ENCODE results near the gene FMNL2. TPM values are rescaled to one million over a fixed set of nuclear protein-coding genes. Genes with fewer than 3 reads are reported as not detected.
A peak's percentile ranks its signal among the peaks of the same experiment; 100 is the strongest.

The FMNL2 gene
- total RNA-seq, 2 donors from 2014 or later: 1.1 to 2.7 TPM

DNA sequence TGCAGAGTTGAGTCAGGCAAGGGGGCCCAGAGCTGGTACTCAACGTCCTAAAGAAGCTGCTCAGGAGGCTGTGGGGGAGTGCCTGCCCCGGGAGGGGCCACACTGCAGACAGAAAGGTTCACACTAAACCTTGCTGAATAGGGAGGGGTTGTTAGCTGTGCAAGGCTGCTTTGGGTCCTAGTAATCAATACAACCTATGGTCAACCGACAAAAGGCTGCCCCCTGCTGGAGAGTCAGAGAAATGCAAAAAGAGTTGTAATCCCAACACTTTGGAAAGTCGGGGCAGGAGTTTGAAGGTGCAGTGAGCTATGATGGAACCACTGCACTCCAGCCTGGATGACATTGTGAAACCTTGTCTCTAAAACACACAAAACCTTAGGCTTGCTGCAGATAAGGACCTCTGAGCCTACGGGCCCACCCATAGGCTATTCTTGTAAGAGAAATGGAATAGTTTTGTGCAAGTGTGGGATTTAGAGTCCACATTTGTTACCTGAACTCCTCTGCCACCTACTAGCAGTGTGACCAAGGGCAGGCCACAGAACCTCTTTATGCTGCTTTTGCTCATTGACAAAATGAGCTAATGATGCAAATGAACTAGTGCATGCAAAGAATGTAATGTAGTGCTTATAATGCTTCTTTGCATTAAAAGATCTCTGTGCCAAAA, 300.8 kb downstream of the FMNL2 start:
- Mint-ChIP-seq H3K4me1 (no peaks in the 10 kb centered on the region), H3K27ac (no peak overlapping the region), H3K36me3 (ENCODE audit: low read depth) (no peaks in the 10 kb centered on the region), H3K9me3 (no peaks in the 10 kb centered on the region), H3K27me3 (peaks cover 11% of the 10 kb centered on the region), H3K4me3 (no peak overlapping the region)
- peak; percentile 66 for ATAC-seq (replicated peaks)

DNA sequence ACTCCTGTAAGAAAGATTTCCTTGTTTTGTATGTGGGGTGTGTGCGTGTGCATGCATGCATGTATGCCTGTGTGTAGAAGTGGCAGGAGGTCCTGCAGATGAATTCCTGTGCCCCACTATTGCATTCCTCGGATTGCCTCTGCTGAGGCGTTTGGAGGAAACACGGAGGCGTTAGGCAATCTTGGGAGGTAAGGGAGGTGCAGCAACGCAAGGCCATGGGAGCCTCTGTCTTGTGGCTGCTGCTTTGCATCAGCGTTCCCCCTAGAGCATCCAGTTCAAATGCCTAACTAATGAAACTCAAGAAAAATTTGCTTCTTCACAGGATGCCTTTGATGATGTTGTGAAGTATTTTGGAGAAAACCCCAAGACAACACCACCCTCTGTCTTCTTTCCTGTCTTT, 302.3 kb downstream of the FMNL2 start:
- Mint-ChIP-seq H3K4me3 (no peak overlapping the region), H3K27ac (no peak overlapping the region), H3K27me3 (peaks cover 8% of the 10 kb centered on the region), H3K36me3 (ENCODE audit: low read depth) (no peaks in the 10 kb centered on the region), H3K9me3 (no peaks in the 10 kb centered on the region), H3K4me1 (no peaks in the 10 kb centered on the region)
- ATAC-seq (replicated peaks): no peak

DNA sequence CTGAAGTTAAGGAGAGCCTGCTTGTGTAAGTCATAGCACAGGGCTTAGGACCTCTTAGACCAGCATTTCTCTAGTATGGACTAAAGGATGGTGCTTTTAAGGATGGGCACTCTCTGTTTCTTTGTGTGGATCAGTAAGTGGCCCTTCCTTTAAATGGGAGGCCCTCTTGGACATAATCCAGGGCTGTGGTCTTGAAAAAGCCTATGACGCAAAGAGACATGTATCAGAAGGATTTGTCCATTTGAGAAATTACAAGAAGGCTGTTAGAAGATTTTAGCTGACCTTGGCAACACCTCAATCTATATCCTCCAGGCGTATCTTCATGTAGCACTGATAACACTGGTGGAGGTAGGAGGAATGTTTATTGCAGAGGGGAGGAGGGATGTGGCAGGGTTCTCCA, 303.1 kb downstream of the FMNL2 start:
- Mint-ChIP-seq H3K4me3 (no peak overlapping the region), H3K27me3 (peaks cover 5% of the 10 kb centered on the region), H3K27ac (no peak overlapping the region), H3K9me3 (no peaks in the 10 kb centered on the region), H3K36me3 (ENCODE audit: low read depth) (no peaks in the 10 kb centered on the region), H3K4me1 (no peaks in the 10 kb centered on the region)
- no peak for ATAC-seq (replicated peaks)

DNA sequence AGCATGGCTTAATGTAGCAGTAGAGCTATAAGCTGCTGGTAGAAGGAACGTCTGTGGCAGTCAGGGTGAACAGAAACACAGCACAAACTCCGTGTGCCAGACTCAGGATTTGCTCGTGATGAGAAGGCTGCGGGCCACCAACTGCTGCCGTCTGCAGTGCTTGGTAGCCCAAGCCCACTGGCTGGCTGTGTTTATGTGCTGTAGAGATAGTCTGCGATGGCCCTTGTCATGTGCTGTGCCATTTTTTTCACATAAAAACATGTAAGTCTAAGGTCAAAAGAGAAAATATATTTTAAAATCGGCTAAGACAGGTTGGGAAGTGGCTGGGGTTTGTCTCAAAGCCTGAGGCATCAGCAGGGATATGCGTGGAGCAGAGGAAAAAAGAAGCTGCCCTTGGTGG, 303.6 kb downstream of the FMNL2 start:
- peaks cover 5% of the 10 kb centered on the region for H3K27me3 Mint-ChIP-seq
- no peaks in the 10 kb centered on the region for H3K9me3 Mint-ChIP-seq
- ATAC-seq (replicated peaks): no peak
- H3K36me3 Mint-ChIP-seq (ENCODE audit: low read depth): no peaks in the 10 kb centered on the region
- no peak overlapping the region for H3K27ac Mint-ChIP-seq
- no peaks in the 10 kb centered on the region for H3K4me1 Mint-ChIP-seq
- H3K4me3 Mint-ChIP-seq: no peak overlapping the region

DNA sequence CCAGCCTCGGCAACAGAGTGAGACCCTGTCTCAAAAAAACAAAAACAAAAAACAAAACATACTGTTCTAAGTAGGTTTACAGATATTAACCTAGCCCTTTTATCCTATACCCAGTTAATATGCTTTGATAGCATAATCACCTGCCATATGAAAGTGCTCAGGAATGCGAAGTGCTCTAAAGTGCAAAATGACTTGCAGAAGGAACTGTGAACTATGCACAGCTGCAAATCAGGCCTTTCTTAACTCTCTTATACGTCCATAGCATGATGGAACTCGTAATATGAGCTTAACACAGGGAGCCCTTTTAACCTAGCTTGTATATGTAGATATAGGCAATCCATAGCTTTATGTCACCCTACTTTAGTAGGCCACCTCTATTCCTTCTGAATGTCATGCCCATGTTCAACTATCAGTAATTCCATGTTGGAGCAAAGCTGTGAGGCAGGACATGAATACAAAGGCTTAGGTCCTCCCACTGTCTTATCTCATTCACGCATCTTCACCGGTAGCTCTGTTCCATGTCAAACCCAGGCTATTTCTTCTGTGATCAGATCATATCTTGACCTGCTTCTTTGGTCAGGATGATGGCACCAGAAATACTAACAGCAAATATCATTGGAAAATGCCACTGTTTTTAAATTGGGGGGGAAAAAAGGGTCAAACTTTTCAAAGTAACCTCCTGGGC, 309.4 kb downstream of the FMNL2 start:
- no peak for ATAC-seq (replicated peaks)

DNA sequence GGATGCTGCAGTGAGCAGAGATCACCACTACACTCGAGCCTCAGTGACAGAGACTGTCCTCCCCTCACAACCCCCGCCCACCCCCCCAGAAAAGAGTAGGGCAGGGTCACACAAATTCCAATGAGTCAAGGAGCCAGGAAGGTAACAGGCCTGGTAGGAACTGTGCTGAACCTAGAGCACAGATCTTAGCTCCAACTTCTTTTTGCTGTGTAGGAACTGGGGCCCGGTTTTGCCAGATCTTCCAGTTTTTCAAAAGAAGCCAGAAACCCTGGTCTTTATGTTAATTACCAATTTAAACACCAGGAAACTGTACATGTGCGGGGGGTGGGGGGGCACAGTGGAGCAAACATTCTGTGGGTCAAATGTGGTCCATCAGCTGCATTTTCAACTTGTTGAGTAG, 311.3 kb downstream of the FMNL2 start:
- no peak overlapping the region for H3K27ac Mint-ChIP-seq
- H3K27me3 Mint-ChIP-seq: no peaks in the 10 kb centered on the region
- no peak for ATAC-seq (replicated peaks)
- no peak overlapping the region for H3K4me3 Mint-ChIP-seq
- H3K36me3 Mint-ChIP-seq (ENCODE audit: low read depth): peaks cover 8% of the 10 kb centered on the region
- H3K4me1 Mint-ChIP-seq: no peaks in the 10 kb centered on the region
- no peaks in the 10 kb centered on the region for H3K9me3 Mint-ChIP-seq

More for the DNA sequence above, 309.4 kb downstream of the FMNL2 start:
- no peaks in the 10 kb centered on the region for H3K9me3 Mint-ChIP-seq
- H3K36me3 Mint-ChIP-seq (ENCODE audit: low read depth): no peaks in the 10 kb centered on the region
- H3K4me1 Mint-ChIP-seq: no peaks in the 10 kb centered on the region
- no peaks in the 10 kb centered on the region for H3K27me3 Mint-ChIP-seq
- H3K4me3 Mint-ChIP-seq: no peak overlapping the region
- no peak overlapping the region for H3K27ac Mint-ChIP-seq

DNA sequence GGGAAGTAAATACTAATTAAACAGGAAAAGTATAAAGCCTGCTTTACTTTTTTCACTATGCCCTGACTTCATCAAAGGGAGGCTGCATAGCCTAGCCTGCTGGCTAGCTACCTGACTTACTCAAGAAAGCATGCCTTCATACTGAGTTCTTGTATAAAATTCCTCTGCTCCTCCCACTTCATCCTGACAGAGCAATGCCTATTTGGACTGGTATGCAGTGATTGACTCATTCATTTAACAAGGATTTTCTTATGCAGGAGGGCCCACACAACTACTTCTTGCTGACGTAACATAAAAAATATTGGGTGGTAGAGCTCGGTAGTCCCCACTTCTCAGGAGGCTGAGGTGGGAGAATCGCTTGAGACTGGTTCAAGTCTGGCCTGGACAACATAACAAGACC, 311.8 kb downstream of the FMNL2 start:
- peaks cover 13% of the 10 kb centered on the region for H3K36me3 Mint-ChIP-seq (ENCODE audit: low read depth)
- no peak for ATAC-seq (replicated peaks)
- no peaks in the 10 kb centered on the region for H3K9me3 Mint-ChIP-seq
- H3K4me3 Mint-ChIP-seq: no peak overlapping the region
- no peak overlapping the region for H3K27ac Mint-ChIP-seq
- H3K4me1 Mint-ChIP-seq: no peaks in the 10 kb centered on the region
- no peaks in the 10 kb centered on the region for H3K27me3 Mint-ChIP-seq

DNA sequence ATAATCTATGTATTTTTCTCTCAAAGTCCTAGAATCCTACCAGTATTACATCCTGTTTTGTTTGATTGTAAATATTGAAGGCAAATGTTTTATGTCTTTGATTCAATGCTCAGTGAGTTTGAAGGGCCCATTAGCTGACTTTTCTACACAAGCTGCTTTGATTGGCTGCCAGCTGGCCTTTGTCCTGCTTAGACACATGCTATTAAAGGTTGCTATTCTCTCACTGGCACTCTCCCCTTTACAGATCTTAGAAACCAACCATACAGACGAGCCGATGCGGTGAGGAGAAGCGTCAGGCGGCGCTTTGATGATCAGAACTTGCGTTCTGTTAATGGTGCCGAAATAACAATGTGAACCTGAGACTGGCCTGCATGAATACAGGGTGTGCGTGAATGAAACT, 312.6 kb downstream of the FMNL2 start:
- Mint-ChIP-seq H3K27ac (no peak overlapping the region), H3K9me3 (no peaks in the 10 kb centered on the region), H3K4me1 (no peaks in the 10 kb centered on the region), H3K4me3 (no peak overlapping the region), H3K27me3 (no peaks in the 10 kb centered on the region), H3K36me3 (ENCODE audit: low read depth) (peaks cover 21% of the 10 kb centered on the region)
- no peak for ATAC-seq (replicated peaks)

DNA sequence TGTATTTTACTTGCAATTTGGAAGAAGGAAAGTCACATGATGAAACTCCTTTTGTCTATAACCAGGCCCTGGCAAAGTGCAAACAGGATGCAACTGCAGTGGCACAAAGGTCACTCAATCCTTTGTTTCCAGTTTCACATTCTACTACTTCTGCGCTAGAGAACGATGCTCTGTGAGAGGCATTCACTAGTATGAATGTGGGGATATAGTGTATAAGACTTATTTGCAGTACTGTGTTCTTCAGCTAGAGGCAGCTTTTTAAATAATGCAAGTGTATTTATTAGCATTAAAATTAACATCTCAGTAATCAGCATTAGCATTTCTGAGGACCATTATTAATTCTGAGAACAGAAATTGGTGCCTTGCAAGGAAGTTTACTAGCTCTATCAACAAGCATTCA, 313.4 kb downstream of the FMNL2 start:
- ATAC-seq (replicated peaks): no peak
- H3K36me3 Mint-ChIP-seq (ENCODE audit: low read depth): peaks cover 28% of the 10 kb centered on the region
- H3K4me3 Mint-ChIP-seq: no peak overlapping the region
- no peaks in the 10 kb centered on the region for H3K9me3 Mint-ChIP-seq
- no peaks in the 10 kb centered on the region for H3K27me3 Mint-ChIP-seq
- H3K27ac Mint-ChIP-seq: no peak overlapping the region
- no peaks in the 10 kb centered on the region for H3K4me1 Mint-ChIP-seq

DNA sequence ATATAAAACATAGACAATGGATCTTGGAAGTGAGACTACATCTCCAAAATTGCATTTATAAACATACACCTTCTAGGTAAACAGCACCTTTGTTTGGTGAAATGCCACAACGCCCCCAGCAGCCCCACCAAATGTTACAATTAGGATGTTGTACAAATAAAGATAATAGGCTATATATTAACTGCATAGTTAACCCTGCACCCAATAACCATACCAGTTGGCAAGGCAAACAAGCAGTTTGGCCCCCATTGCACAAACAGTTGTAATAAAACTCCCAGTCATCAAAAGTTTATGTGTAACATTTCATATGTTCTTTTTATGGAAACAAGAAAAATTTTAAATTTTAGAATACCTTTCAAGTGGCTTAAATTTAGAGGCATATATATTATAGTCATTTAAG, 315.0 kb downstream of the FMNL2 start:
- Mint-ChIP-seq H3K27me3 (no peaks in the 10 kb centered on the region), H3K9me3 (no peaks in the 10 kb centered on the region), H3K36me3 (ENCODE audit: low read depth) (peaks cover 43% of the 10 kb centered on the region), H3K4me3 (no peak overlapping the region), H3K4me1 (no peaks in the 10 kb centered on the region), H3K27ac (no peak overlapping the region)
- ATAC-seq (replicated peaks): no peak

DNA sequence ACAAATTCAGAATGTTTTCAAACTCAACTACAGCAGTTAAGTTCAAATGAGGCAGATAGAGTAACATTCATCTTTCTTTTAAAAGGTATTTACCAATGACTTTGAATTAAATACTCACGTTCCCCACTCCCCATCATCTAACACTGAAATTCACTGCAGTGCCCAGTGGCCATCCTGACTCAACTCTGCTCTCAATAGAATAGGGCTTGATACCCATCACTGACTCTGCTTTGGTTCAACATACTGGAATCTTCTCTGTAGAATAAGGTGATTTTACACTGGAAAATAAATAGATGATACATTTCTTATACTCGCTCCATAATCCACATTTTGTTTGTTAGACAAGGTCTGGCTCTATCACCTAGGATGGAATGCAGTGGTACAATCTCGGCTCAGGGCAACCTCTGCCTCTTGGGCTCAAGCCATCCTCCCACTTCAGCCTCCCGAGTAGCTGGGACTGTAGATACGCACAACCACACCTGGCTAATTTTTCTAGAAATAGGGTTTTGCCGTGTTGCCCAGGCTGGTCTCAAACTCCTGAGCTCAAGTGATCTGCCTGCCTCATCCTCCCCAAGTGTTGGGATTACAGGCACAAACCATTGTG, 315.9 kb downstream of the FMNL2 start:
- H3K4me3 Mint-ChIP-seq: no peak overlapping the region
- no peaks in the 10 kb centered on the region for H3K4me1 Mint-ChIP-seq
- H3K27me3 Mint-ChIP-seq: no peaks in the 10 kb centered on the region
- ATAC-seq (replicated peaks): no peak
- H3K27ac Mint-ChIP-seq: no peak overlapping the region
- peaks cover 51% of the 10 kb centered on the region for H3K36me3 Mint-ChIP-seq (ENCODE audit: low read depth)
- H3K9me3 Mint-ChIP-seq: no peaks in the 10 kb centered on the region

DNA sequence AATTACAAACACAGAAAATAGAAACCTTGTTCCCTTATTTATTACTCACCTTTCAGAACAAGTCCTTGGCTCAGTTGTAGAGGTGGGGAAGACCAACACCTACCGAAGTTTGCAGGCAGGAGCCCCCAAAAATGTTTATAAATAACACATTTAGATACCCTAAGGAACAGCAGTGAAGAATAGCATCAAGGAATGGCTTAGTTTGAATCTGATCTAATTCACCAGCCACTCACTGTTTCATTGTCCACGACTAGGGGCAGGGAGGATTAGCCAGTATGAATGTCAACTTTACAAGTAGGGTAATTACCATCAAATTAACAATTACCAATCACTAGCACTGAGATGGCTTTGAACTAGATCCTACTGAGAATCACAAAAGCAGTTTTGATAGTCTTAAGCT, 316.9 kb downstream of the FMNL2 start:
- ATAC-seq (replicated peaks): no peak
- peaks cover 7% of the 10 kb centered on the region for H3K4me1 Mint-ChIP-seq
- H3K27me3 Mint-ChIP-seq: no peaks in the 10 kb centered on the region
- no peak overlapping the region for H3K27ac Mint-ChIP-seq
- H3K36me3 Mint-ChIP-seq (ENCODE audit: low read depth): peaks cover 61% of the 10 kb centered on the region
- no peak overlapping the region for H3K4me3 Mint-ChIP-seq
- no peaks in the 10 kb centered on the region for H3K9me3 Mint-ChIP-seq

DNA sequence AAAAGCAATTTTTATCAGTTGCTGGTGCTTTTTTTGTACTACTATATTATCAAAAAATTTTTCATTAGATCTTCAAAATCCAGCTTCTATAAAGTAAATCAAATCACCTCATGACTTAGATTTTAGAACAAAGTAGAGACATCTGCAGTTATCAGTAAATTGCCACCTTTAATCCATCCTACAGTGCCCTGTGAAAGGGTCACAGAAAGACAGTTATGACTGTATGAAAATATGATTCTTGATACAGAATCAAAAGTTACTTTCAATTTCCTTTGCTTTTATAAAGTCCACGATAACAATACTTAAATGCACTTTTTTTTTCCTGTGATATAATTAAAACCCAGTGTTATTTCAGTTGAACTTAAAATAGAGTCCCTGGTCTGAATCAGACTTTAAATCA, 320.9 kb downstream of the FMNL2 start:
- H3K4me1 Mint-ChIP-seq: peaks cover 11% of the 10 kb centered on the region
- no peak overlapping the region for H3K4me3 Mint-ChIP-seq
- H3K36me3 Mint-ChIP-seq (ENCODE audit: low read depth): peaks cover 98% of the 10 kb centered on the region
- no peaks in the 10 kb centered on the region for H3K27me3 Mint-ChIP-seq
- H3K27ac Mint-ChIP-seq: no peak overlapping the region
- no peaks in the 10 kb centered on the region for H3K9me3 Mint-ChIP-seq
- peak; percentile 57 for ATAC-seq (replicated peaks)

DNA sequence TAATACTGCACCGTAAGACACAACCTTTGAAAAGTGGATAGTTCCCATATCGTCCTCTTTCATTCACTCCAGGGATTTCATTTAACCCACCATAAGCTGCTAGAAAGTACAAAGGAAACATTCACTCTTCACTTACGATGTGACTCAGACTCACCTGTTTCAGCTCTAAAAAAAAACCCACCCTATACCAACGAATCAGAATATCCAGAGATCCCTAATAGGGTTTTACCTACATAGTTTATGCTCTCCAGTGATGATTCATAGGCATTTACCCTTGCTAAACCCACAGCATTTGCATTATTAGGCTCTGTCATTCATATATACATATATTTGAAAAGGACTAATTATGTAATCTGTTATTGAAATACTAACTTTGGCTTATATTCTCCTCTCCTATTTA, 322.1 kb downstream of the FMNL2 start:
- Mint-ChIP-seq H3K9me3 (no peaks in the 10 kb centered on the region), H3K27ac (peak overlapping the region; percentile 37), H3K27me3 (no peaks in the 10 kb centered on the region), H3K4me1 (peaks cover 11% of the 10 kb centered on the region), H3K36me3 (ENCODE audit: low read depth) (peaks cover 98% of the 10 kb centered on the region), H3K4me3 (no peak overlapping the region)
- ATAC-seq (replicated peaks): peak; percentile 88

DNA sequence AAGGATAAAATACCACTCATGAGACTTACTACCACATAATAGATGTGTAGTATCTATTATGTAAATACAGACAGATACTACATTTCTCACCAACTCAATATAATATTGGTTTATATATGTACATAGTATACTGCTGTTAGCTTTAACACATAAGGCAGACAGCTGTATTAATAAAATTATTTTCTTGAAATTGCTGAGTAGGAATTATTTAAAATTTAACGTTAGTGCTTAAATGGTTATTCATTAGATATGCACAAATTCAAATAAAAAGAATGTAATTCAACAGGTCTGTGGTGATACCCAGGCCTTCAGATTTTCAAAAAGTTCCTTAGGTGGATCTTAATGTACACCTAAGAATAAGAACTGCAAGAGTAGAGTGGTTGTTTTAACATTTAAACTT, 323.2 kb downstream of the FMNL2 start:
- no peak overlapping the region for H3K4me3 Mint-ChIP-seq
- H3K27me3 Mint-ChIP-seq: no peaks in the 10 kb centered on the region
- no peak overlapping the region for H3K27ac Mint-ChIP-seq
- H3K36me3 Mint-ChIP-seq (ENCODE audit: low read depth): peaks cover 98% of the 10 kb centered on the region
- peaks cover 11% of the 10 kb centered on the region for H3K4me1 Mint-ChIP-seq
- no peak for ATAC-seq (replicated peaks)
- no peaks in the 10 kb centered on the region for H3K9me3 Mint-ChIP-seq
